Measurements from ENCODE around the gene SPAG6.

Gene SPAG6

DNA sequence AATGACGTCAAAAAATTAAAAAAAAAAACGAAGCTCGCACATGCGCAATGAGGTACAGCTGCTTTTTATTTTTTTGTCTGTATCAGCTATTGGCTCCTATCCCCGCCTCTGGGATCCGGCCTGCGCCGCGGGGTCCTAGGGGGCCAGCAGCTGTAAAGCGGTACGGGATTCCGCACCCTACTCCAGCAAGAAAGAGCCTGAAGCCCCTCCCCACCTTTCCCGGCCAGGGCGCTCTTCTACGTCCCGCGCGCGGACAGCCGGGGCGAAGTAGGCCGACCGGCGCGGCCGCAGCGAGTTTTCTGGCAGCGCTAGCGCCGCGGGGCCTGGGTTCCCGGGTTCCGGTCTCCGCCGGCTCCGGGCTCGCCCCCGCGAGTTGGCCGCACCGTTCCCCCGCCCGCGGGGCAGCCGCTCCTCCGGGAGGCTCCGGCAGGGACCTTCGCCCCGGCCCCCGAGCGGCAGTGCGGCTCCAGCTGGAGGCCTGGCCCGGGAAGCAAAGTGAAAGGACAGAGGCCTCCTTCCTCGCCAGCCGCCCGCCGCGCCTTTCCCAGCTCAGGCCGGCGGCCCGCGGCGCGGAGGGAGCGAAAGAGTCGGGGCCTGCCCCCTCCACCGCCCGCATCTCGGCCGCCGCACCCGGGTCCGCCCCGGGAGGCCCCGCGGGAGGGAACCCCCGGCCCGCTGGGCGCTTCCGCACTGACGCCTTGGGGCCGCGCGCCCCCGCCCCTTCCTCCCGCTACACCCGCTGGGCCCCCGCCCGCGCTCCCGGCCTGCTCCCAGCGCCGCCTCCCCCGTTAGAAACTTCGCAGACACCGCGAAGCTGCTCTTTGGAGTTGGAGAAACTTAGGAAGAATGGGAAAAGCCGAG lies 4.7 kb upstream of the SPAG6 start:
- Histone ChIP-seq H3K79me2 (ENCODE audit: low read length) (no peaks in the 10 kb centered on the region), H3K27me3 (replicated peaks; ENCODE audit: insufficient read depth, low read length) (peaks cover 48% of the 10 kb centered on the region), H3K9ac (ENCODE audit: low read length) (peak overlapping the region; percentile 89), H3K9me2 (replicated peaks; ENCODE audit: insufficient read depth, low read length) (no peaks in the 10 kb centered on the region), H3K9me3 (replicated peaks; ENCODE audit: insufficient read depth, low read length) (no peaks in the 10 kb centered on the region), H4K20me1 (ENCODE audit: insufficient read depth, low read length) (no peaks in the 10 kb centered on the region), H2AFZ (ENCODE audit: low read length) (peak overlapping the region; percentile 82), H3K4me3 (ENCODE audit: low read length) (peak overlapping the region; percentile 76), H3K4me1 (ENCODE audit: low read length) (peaks cover 34% of the 10 kb centered on the region), H3F3A (ENCODE audit: insufficient read depth, low read length) (peaks cover 27% of the 10 kb centered on the region), H3K27ac (ENCODE audit: low read length) (peak overlapping the region; percentile 84), H3K36me3 (replicated peaks; ENCODE audit: insufficient read depth, low read length) (no peaks in the 10 kb centered on the region), H3K4me2 (ENCODE audit: low read depth, low read length) (peak overlapping the region; percentile 91)
- DNase-seq, result peak; percentile 88
- TF ChIP-seq EZH2 (optimal IDR thresholded peaks at IDR 0.05; ENCODE audit: low read depth, low read length), result no peak
- no peak for TF ChIP-seq EZH2phosphoT487 (IDR thresholded peaks at IDR 0.05; ENCODE audit: low read length)
- TF ChIP-seq, protein P1, sequence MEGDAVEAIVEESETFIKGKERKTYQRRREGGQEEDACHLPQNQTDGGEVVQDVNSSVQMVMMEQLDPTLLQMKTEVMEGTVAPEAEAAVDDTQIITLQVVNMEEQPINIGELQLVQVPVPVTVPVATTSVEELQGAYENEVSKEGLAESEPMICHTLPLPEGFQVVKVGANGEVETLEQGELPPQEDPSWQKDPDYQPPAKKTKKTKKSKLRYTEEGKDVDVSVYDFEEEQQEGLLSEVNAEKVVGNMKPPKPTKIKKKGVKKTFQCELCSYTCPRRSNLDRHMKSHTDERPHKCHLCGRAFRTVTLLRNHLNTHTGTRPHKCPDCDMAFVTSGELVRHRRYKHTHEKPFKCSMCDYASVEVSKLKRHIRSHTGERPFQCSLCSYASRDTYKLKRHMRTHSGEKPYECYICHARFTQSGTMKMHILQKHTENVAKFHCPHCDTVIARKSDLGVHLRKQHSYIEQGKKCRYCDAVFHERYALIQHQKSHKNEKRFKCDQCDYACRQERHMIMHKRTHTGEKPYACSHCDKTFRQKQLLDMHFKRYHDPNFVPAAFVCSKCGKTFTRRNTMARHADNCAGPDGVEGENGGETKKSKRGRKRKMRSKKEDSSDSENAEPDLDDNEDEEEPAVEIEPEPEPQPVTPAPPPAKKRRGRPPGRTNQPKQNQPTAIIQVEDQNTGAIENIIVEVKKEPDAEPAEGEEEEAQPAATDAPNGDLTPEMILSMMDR (IDR thresholded peaks at IDR 0.05; ENCODE audit: low read length), result no peak

DNA sequence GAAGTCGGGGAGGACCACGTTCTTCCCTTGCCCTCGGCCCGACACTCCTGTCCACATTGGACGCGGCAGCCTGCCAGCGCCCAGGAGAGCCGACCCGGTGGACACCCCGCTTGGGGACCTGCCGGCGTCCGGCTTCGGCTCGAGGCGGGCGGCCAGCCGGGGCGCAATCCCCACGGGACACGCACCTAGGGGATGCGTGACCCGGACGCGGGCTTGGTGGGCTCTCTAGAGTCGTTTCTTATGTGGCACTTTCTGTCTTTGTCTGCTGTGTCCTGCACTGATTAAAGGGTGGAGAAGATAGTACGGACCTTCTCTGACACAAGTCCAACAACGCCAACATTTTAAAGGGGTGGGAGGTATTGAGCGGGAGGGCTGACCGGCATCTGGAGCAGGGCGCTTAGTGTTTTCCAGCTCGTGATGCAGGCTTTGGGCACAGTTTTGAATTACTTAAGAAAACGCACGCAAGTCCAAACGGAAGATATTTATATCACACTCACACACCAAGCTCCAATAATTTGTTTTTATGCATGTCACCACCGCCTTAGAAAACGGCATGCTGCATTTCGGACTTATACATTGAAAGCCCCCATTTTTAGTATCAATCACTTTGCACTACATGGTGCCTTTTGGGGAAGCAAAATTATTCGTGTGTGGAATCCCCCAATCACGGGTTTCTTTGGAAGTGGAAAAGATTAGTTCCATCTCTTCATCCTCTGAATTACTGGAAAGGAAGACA lies 3.9 kb upstream of the SPAG6 start:
- Histone ChIP-seq H3K27ac (ENCODE audit: low read length) (peak overlapping the region; percentile 84; the same call in 1 of the 2 replicates), H3K27me3 (replicated peaks; ENCODE audit: insufficient read depth, low read length) (peaks cover 40% of the 10 kb centered on the region)

DNA sequence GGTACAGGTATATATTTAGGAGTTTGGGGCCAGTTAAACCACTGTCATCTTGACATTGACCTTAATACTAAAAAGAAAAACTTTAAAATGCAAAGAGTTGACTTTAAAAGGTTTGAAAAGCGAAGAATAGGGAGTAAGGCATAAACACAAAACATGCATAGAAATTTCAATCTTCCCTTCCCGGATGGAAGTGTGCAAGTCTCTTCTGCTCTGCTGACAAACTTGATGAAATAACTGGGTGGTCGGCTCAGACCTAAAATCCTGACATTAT lies 3.4 kb upstream of the SPAG6 start:
- H3F3A ChIP-seq (ENCODE audit: insufficient read depth, low read length), result peaks cover 27% of the 10 kb centered on the region

More for the DNA sequence above, 3.9 kb upstream of the SPAG6 start:
- no peaks in the 10 kb centered on the region for H3K36me3 ChIP-seq (replicated peaks; ENCODE audit: insufficient read depth, low read length)
- TF ChIP-seq EZH2 (optimal IDR thresholded peaks at IDR 0.05; ENCODE audit: low read depth, low read length) (no peak), EZH2phosphoT487 (IDR thresholded peaks at IDR 0.05; ENCODE audit: low read length) (no peak)
- TF ChIP-seq, protein P1 (IDR thresholded peaks at IDR 0.05; ENCODE audit: low read length), result no peak
- H2AFZ ChIP-seq (ENCODE audit: low read length), result peak overlapping the region; percentile 82
- peak overlapping the region; percentile 89 for H3K9ac ChIP-seq (ENCODE audit: low read length)
- H3K4me1 ChIP-seq (ENCODE audit: low read length), result peaks cover 34% of the 10 kb centered on the region
- no peak for DNase-seq
- peaks cover 27% of the 10 kb centered on the region for H3F3A ChIP-seq (ENCODE audit: insufficient read depth, low read length)
- no peaks in the 10 kb centered on the region for H3K9me3 ChIP-seq (replicated peaks; ENCODE audit: insufficient read depth, low read length)
- peak overlapping the region; percentile 76 for H3K4me3 ChIP-seq (ENCODE audit: low read length)
- H3K4me2 ChIP-seq (ENCODE audit: low read depth, low read length), result peak overlapping the region; percentile 91
- no peaks in the 10 kb centered on the region for H3K79me2 ChIP-seq (ENCODE audit: low read length)
- no peaks in the 10 kb centered on the region for H4K20me1 ChIP-seq (ENCODE audit: insufficient read depth, low read length)
- H3K9me2 ChIP-seq (replicated peaks; ENCODE audit: insufficient read depth, low read length), result no peaks in the 10 kb centered on the region

More for the DNA sequence above, 3.4 kb upstream of the SPAG6 start:
- Histone ChIP-seq H3K4me2 (ENCODE audit: low read depth, low read length) (peak overlapping the region; percentile 91), H3K4me3 (ENCODE audit: low read length) (peak overlapping the region; percentile 76; the same call in 1 of the 2 replicates), H3K9ac (ENCODE audit: low read length) (no peak overlapping the region), H3K9me2 (replicated peaks; ENCODE audit: insufficient read depth, low read length) (no peaks in the 10 kb centered on the region), H3K79me2 (ENCODE audit: low read length) (no peaks in the 10 kb centered on the region), H2AFZ (ENCODE audit: low read length) (no peak overlapping the region), H3K27me3 (replicated peaks; ENCODE audit: insufficient read depth, low read length) (peaks cover 35% of the 10 kb centered on the region), H4K20me1 (ENCODE audit: insufficient read depth, low read length) (no peaks in the 10 kb centered on the region), H3K9me3 (replicated peaks; ENCODE audit: insufficient read depth, low read length) (no peaks in the 10 kb centered on the region), H3K36me3 (replicated peaks; ENCODE audit: insufficient read depth, low read length) (no peaks in the 10 kb centered on the region), H3K27ac (ENCODE audit: low read length) (no peak overlapping the region), H3K4me1 (ENCODE audit: low read length) (peaks cover 34% of the 10 kb centered on the region)
- TF ChIP-seq EZH2phosphoT487 (IDR thresholded peaks at IDR 0.05; ENCODE audit: low read length) (no peak), EZH2 (optimal IDR thresholded peaks at IDR 0.05; ENCODE audit: low read depth, low read length) (no peak)
- TF ChIP-seq, protein P1 (IDR thresholded peaks at IDR 0.05; ENCODE audit: low read length), result no peak
- DNase-seq, result no peak
